Transverse colon (tissue), 4 donors: Measurements from ENCODE around the gene ZBED6.

Experiments
- CTCF ChIP-seq, 5 experiments: fragments of 200-600 bp in 3 of 5; fragments of 450-650 bp in 2 of 5; sonication (generic) in 3 of 5; IDR thresholded peaks; 1 replicate in 2 of 5; 2 replicates in 3 of 5; pipeline ENCODE4 v1.5.1; 2016 to 2017; ENCODE audit warnings: antibody characterized with exemption in 5 of 5, inconsistent platforms in 3 of 5, mild to moderate bottlenecking in 2 of 5, moderate library complexity in 1 of 5
- POLR2A ChIP-seq: fragments of 450-650 bp; IDR thresholded peaks from one replicate; pipeline ENCODE4 v1.6.1; 2016; ENCODE audit warnings: antibody characterized with exemption, mild to moderate bottlenecking, moderate library complexity
- POLR2AphosphoS5 ChIP-seq, 3 donors: sonication (generic); formaldehyde crosslinking; IDR thresholded peaks; one replicate each; pipeline ENCODE4 v1.6.1; 2016; ENCODE audit warnings: antibody characterized with exemption in 3 of 3

DNA sequence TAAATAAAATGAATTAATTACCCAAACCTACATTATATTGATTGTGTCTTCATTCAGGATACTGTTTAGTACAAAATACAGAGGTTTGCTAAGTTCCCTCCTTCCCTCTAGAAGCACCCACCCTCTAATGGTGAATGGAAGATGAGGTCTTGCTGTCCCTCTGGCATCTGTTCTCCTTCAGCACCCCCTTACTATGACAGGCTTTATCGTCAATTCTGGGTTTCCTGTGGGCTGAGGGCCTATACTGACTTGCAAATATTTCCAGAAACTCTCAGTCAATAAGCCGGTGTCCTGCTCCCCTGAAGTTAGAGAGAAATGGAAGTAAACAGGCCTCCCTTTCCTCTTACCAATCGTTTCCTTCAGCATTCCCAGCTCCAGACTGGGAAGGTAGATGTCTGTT, 17.3 kb upstream of the ZBED6 start:
- TF ChIP-seq CTCF (IDR thresholded peaks at IDR 0.05) (no peak), POLR2A (no peak), POLR2AphosphoS5 (IDR thresholded peaks at IDR 0.05) (no peak)
